Heart right ventricle (tissue), 16 donors: ENCODE results near the gene VWCE. TPM values are rescaled to one million over a fixed set of nuclear protein-coding genes. Genes with fewer than 3 reads are reported as not detected.

ENCODE experiments used
- ATAC-seq, 8 donors: fragments of 200-7000 bp; cut with Tn5 transposase; one replicate each; pipeline ENCODE4 v1.9.1; 2020; ENCODE audit warnings: mild to moderate bottlenecking in 8 of 8, moderate library complexity in 8 of 8, moderate number of reproducible peaks in 1 of 8
- DNase-seq, 2 donors: peaks; one replicate each; pipeline ENCODE4 v3.0.0-alpha.2; 2020
- H3K27ac ChIP-seq, 10 donors: fragments of 200-600 bp; sonication (generic) in 2 of 10; one replicate each; pipeline versions ENCODE4 v1.5.0 to v1.8.0; 2020 to 2022; ENCODE audit warnings: mild to moderate bottlenecking in 3 of 10
- H3K27me3 ChIP-seq, 7 donors: fragments of 200-600 bp; one replicate each; pipeline ENCODE4 v1.8.0; 2021 to 2022; ENCODE audit warnings: mild to moderate bottlenecking in 2 of 7
- H3K36me3 ChIP-seq, 9 donors: fragments of 200-600 bp; sonication (generic) in 1 of 9; one replicate each; pipeline versions ENCODE4 v1.5.0 to v1.8.0; 2020 to 2022; ENCODE audit warnings: mild to moderate bottlenecking in 2 of 9
- H3K4me1 ChIP-seq, 9 donors: fragments of 200-600 bp; sonication (generic) in 1 of 9; one replicate each; pipeline versions ENCODE4 v1.5.0 to v1.8.0; 2020 to 2022; ENCODE audit warnings: mild to moderate bottlenecking in 4 of 9
- H3K4me3 ChIP-seq, 10 donors: fragments of 200-600 bp; sonication (generic) in 2 of 10; one replicate each; pipeline versions ENCODE4 v1.5.0 to v1.8.0; 2020 to 2022; ENCODE audit warnings: mild to moderate bottlenecking in 7 of 10, moderate library complexity in 2 of 10
- H3K9me3 ChIP-seq, 11 donors: fragments of 200-600 bp in 10 of 11; sonication (generic) in 2 of 11; one replicate each; pipeline versions ENCODE4 v1.5.0 to v1.8.0; 2013 to 2022; ENCODE audit warnings: mild to moderate bottlenecking in 2 of 11, control low read depth in 1 of 11, moderate library complexity in 1 of 11
- CTCF ChIP-seq, 9 donors: fragments of 200-600 bp; sonication (generic) in 2 of 9; IDR thresholded peaks; one replicate each; pipeline versions ENCODE4 v1.5.0 to v1.8.0; 2021 to 2022; ENCODE audit warnings: antibody characterized with exemption in 9 of 9, mild to moderate bottlenecking in 5 of 9, moderate library complexity in 1 of 9
- WGBS, 2 donors: extraction: QIAGEN DNeasy Blood & Tissue Kit; methylation state at CpG; one replicate each; pipeline ENCODE4 v1.1.7; 2013; ENCODE audit warnings: inconsistent platforms in 1 of 2; 5-methylcytosine and 5-hydroxymethylcytosine counted together
- intact Hi-C, 10 donors: fragments of 100-400 bp; cut with DNase I; formaldehyde crosslinking; loops; one replicate each; pipeline versions ENCODE4 v1.11.1 to v1.14.2; 2022
- polyA plus RNA-seq, 2 donors: library from polyadenylated mRNA; stranded (reverse); fragments of 200-250 nt; gene quantifications; one replicate each; pipeline ENCODE4 v1.2.3, GENCODE V29; 2013
- total RNA-seq, 10 donors: library from RNA; stranded (reverse); fragmentation: NEBNext Ultra II Directional in 3 of 10; extraction: Animal tissue kit (Norgen Biotek cat#: 25700) in 3 of 10; gene quantifications; one replicate each; pipeline versions ENCODE4 v1.2.1 to v1.2.4, GENCODE V29; 2021 to 2023
- donor health status: Arrhythmogenic right ventricular cardiomyopathy.
- donor health status: ischemic (EF 13 %, LVEDD 7.1; RV severe dilation, severe dysfunction).
- donor health status: healthy with polysubstance abuse.
- donor health status: DM: no; HTN: yes; CAD: no.
- donor health status: DM: no; HTN: no; CAD: no.
- donor health status: ischemic (EF 25% LVEDD 6.9; RV normal size, moderate dysfunction).
- donor health status: ischemic (EF 25% LVEDD 5.7; RV mildly dilated, moderate dysfunction).
- donor health status: healthy.
- donor health status: DM: yes; HTN: yes; CAD: no.
- donor health status: Ischemic cardiomyopathy.
- donor health status: ischemic (EF 35%, LVEDD 5.7; RV mildly dilated, moderate dysfunction).
- donor health status: nonischemic (EF 11% LVEDD 7.7; RV severe dilation, severe dysfunction).
- donor health status: DM: yes; HTN: yes; CAD: no.
- donor health status: PGD.
- donor health status: ischemic (EF 29% LVEDD 5.4; RV normal size, mild dysfunction).
- donor health status: nonischemic (EF 23%, LVEDD 6.1; RV moderate dilation, normal function).

Gene VWCE
- total and polyA plus RNA-seq, 12 donors = 0.42 to 2.2 (median 0.89) TPM

GRCh38 chr11:61327669-61328071 is 32.6 kb upstream of the VWCE start:
- Histone ChIP-seq H3K4me1 (peaks cover 11 to 63% (median 39%) of the 10 kb centered on the region in 9 donors), H3K9me3 (no peaks in the 10 kb centered on the region), H3K27ac (no peak overlapping the region), H3K27me3 (no peaks in the 10 kb centered on the region), H3K36me3 (peaks cover 0 to 86% (median 47%) of the 10 kb centered on the region in 9 donors), H3K4me3 (no peak overlapping the region)
- DNase-seq (no peak), ATAC-seq (no peak)
- TF ChIP-seq CTCF (IDR thresholded peaks at IDR 0.05) = no peak
- intact Hi-C loops = no loop called here

GRCh38 chr11:61325649-61326414 is 30.7 kb upstream of the VWCE start:
- TF ChIP-seq CTCF (IDR thresholded peaks at IDR 0.05) = no peak
- 46 to 55% methylated on average over 2 of the region's 2 CpGs for WGBS, 2 donors
- intact Hi-C loops = no loop called here
- H3K36me3 ChIP-seq = peaks cover 0 to 100% (median 65%) of the 10 kb centered on the region in 9 donors
- no peaks in the 10 kb centered on the region for H3K9me3 ChIP-seq
- H3K4me3 ChIP-seq = no peak overlapping the region
- ATAC-seq = peak in 6 of 8 donors; percentile 26 to 76 (median 70)
- no peak for DNase-seq
- peak overlapping the region in 1 of 10 donors; percentile 0 for H3K27ac ChIP-seq
- peaks cover 0 to 48% (median 26%) of the 10 kb centered on the region in 9 donors for H3K4me1 ChIP-seq
- H3K27me3 ChIP-seq = no peaks in the 10 kb centered on the region

- WGBS, 2 donors = 75 to 81% methylated on average over 2 of the region's 2 CpGs
- DNase-seq = no peak
- TF ChIP-seq CTCF (IDR thresholded peaks at IDR 0.05) = no peak
- no peak overlapping the region for H3K4me3 ChIP-seq
- peaks cover 6 to 100% (median 71%) of the 10 kb centered on the region in 9 donors for H3K36me3 ChIP-seq
- H3K27ac ChIP-seq = no peak overlapping the region
- no peaks in the 10 kb centered on the region for H3K4me1 ChIP-seq
- ATAC-seq = no peak
- no peaks in the 10 kb centered on the region for H3K9me3 ChIP-seq
- no peaks in the 10 kb centered on the region for H3K27me3 ChIP-seq
- intact Hi-C loops = no loop called here
Observed at GRCh38 chr11:61315260-61315659, 20.1 kb upstream of the VWCE start.

- Histone ChIP-seq H3K27ac (no peak overlapping the region), H3K27me3 (no peaks in the 10 kb centered on the region), H3K4me1 (no peaks in the 10 kb centered on the region), H3K36me3 (peaks cover 6 to 100% (median 85%) of the 10 kb centered on the region in 9 donors), H3K9me3 (no peaks in the 10 kb centered on the region), H3K4me3 (no peak overlapping the region)
- 83 to 86% methylated on average over 8 of the region's 8 CpGs for WGBS, 2 donors
- no peak for TF ChIP-seq CTCF (IDR thresholded peaks at IDR 0.05)
- DNase-seq (no peak), ATAC-seq (no peak)
- intact Hi-C loops = no loop called here
Observed at GRCh38 chr11:61310749-61311148, 15.6 kb upstream of the VWCE start.
